Progenitor cell of endocrine pancreas (in vitro differentiated cells): ENCODE data around the gene LDLRAD4. TPM values are rescaled to one million over a fixed set of nuclear protein-coding genes. Genes with fewer than 3 reads are reported as not detected.

Experiments used
- DNase-seq: peaks from one replicate; pipeline ENCODE4 v3.0.0; 2021; ENCODE audit warnings: low spot score; ENCODE audit not compliant: unreplicated experiment
- H3K27ac Mint-ChIP-seq: 2 replicates; pipeline ENCODE4 v1.8.0; 2021; ENCODE audit warnings: mild to moderate bottlenecking, moderate library complexity, mixed read lengths
- H3K27me3 Mint-ChIP-seq: 2 replicates; pipeline ENCODE4 v1.8.0; 2021; ENCODE audit warnings: mixed read lengths
- H3K36me3 Mint-ChIP-seq: 2 replicates; pipeline ENCODE4 v1.8.0; 2022; ENCODE audit warnings: mixed read lengths; ENCODE audit not compliant: insufficient read depth
- H3K4me1 Mint-ChIP-seq: 2 replicates; pipeline ENCODE4 v1.8.0; 2021; ENCODE audit warnings: low read depth, mixed read lengths
- H3K4me3 Mint-ChIP-seq: 2 replicates; pipeline ENCODE4 v1.8.0; 2021; ENCODE audit warnings: low read depth, mild to moderate bottlenecking, moderate library complexity, mixed read lengths
- H3K9me3 Mint-ChIP-seq: 2 replicates; pipeline ENCODE4 v1.8.0; 2021; ENCODE audit warnings: low read depth, mixed read lengths
- total RNA-seq: library from RNA; stranded (reverse); gene quantifications from 2 replicates; pipeline ENCODE4 v1.2.1, GENCODE V29; 2021
- TF ChIP-seq, protein P1 (sequence below): fragments of 200-600 bp; sonication (generic); IDR thresholded peaks from one replicate; pipeline ENCODE4 v1.5.0; 2021; ENCODE audit warnings: antibody characterized with exemption, mild to moderate bottlenecking; ENCODE audit not compliant: unreplicated experiment

Gene LDLRAD4
- total RNA-seq, 1 donor from 2014 or later, result 3.8 TPM

DNA sequence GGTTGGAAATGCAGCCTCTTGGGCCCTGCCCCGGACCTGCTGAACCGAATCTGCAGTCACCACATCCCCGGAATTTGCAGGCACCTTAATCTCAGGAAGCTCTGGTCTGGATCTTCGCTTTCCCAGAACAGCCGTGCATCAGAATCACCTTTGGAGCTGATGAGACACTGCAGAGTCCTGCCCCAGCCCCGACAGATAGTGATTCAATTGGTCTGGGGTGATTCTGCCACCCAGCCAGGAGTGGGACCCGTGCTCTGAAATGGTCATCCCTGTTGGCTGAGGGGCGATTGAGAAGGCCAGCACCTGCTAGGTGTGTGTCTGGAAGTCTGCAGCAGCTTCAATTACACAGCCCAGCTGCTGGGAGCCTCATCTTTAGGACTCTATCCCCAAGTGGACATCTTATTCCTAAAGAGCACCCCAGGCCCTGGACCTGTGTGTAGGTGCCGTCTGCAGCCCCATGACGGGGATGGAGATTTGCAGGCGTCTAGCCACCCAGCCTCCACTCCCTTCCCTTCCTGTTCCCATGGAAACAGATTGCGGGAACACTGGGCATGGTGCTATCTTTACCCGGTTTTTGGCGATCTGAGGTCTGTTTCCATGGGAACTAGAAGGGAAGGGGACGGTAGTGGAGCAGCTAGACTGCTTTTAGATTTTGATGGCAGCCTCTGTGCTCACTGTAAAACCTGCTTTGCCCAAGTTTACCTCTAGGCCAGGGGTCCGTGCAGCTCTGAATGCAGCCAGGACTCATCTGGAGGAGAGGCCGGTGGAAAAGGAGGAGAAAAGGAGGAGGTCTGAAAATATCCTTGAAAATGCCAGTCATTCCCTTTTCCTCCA lies 156.1 kb downstream of the LDLRAD4 start:
- no peaks in the 10 kb centered on the region for H3K9me3 Mint-ChIP-seq
- H3K4me1 Mint-ChIP-seq, result no peaks in the 10 kb centered on the region
- TF ChIP-seq, protein P1, sequence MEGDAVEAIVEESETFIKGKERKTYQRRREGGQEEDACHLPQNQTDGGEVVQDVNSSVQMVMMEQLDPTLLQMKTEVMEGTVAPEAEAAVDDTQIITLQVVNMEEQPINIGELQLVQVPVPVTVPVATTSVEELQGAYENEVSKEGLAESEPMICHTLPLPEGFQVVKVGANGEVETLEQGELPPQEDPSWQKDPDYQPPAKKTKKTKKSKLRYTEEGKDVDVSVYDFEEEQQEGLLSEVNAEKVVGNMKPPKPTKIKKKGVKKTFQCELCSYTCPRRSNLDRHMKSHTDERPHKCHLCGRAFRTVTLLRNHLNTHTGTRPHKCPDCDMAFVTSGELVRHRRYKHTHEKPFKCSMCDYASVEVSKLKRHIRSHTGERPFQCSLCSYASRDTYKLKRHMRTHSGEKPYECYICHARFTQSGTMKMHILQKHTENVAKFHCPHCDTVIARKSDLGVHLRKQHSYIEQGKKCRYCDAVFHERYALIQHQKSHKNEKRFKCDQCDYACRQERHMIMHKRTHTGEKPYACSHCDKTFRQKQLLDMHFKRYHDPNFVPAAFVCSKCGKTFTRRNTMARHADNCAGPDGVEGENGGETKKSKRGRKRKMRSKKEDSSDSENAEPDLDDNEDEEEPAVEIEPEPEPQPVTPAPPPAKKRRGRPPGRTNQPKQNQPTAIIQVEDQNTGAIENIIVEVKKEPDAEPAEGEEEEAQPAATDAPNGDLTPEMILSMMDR, result no peak
- no peaks in the 10 kb centered on the region for H3K36me3 Mint-ChIP-seq
- H3K4me3 Mint-ChIP-seq, result no peak overlapping the region
- H3K27me3 Mint-ChIP-seq, result peaks cover 16% of the 10 kb centered on the region
- H3K27ac Mint-ChIP-seq, result no peak overlapping the region
- DNase-seq, result no peak

DNA sequence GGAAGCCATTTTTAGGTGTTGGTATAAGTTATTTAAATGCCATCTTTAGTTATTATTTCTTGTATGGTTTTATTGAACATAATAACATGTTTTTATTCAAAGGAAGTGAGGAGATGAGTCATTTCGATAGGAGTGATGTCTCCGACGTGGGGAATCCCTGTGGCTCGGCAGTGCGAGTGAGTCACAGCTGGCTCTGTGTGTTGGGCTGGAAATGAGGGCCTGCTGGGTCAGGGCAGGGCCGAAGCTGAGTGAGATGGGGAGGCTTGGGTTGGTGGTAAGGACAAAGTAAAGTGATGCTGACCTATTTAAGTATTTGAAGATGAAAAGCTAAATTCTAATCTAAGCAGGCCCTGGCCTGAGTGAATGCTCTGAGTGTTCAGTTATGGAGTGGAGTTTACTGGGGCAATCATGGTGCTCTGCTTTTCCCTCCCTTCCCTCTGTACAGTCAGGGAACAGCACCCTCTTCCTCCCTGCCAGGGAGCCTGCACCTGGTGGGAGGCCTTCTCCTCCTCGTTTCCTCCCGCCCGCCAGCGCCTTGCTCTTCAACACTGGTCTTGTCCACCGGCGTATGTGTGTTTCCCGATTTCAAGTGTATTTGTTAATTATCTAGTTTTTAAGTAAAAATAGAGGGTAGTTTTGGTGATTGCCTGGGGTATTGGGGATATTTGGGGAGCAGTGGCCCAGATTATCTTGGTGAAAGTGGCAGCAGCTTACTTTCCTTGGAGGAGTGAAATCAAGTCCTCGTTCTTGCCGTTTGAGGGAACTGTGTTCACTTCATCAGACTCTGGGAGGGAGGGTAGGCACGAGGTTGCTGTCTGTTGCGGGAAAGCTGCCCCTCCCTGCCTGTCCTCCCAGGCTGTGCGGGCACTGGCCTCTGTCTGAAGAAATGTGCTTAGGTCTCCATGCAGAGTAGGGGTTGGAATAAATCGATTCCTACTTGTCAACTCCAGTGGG lies 157.0 kb downstream of the LDLRAD4 start:
- H3K4me3 Mint-ChIP-seq, result no peak overlapping the region
- no peaks in the 10 kb centered on the region for H3K4me1 Mint-ChIP-seq
- H3K9me3 Mint-ChIP-seq, result no peaks in the 10 kb centered on the region
- H3K27ac Mint-ChIP-seq, result peak overlapping the region; percentile 8
- H3K36me3 Mint-ChIP-seq, result no peaks in the 10 kb centered on the region
- DNase-seq, result no peak
- TF ChIP-seq, protein P1, result no peak
- H3K27me3 Mint-ChIP-seq, result peaks cover 21% of the 10 kb centered on the region

DNA sequence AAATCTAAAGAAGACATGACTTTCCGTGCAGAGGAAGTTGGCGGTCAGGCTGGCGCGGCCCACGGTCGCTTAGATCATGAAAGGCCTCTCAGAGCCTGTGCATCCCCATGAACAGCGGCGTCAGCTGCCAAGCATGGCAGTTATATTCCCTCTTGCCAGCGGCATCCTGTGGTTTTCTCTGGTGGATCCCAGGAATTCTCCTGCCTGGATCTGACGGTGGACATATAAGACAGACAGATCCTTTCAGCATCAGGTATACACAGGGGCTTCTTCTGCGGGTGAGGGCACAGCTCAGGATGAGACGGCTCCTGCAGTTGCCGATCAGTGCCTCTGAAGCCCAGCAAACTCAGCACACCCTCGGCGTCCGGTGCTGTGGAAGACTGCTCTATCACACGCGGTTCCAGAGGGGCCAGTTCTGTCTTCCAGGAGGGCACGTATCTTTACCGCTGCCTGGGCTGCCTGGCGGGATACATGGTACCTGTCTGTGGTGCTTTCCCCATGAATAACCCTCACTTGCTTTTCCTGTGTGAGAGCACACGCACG lies 157.8 kb downstream of the LDLRAD4 start:
- no peaks in the 10 kb centered on the region for H3K9me3 Mint-ChIP-seq
- H3K4me3 Mint-ChIP-seq, result no peak overlapping the region
- TF ChIP-seq, protein P1, result no peak
- no peak for DNase-seq
- H3K27me3 Mint-ChIP-seq, result peaks cover 21% of the 10 kb centered on the region
- H3K27ac Mint-ChIP-seq, result no peak overlapping the region
- no peaks in the 10 kb centered on the region for H3K36me3 Mint-ChIP-seq
- no peaks in the 10 kb centered on the region for H3K4me1 Mint-ChIP-seq

DNA sequence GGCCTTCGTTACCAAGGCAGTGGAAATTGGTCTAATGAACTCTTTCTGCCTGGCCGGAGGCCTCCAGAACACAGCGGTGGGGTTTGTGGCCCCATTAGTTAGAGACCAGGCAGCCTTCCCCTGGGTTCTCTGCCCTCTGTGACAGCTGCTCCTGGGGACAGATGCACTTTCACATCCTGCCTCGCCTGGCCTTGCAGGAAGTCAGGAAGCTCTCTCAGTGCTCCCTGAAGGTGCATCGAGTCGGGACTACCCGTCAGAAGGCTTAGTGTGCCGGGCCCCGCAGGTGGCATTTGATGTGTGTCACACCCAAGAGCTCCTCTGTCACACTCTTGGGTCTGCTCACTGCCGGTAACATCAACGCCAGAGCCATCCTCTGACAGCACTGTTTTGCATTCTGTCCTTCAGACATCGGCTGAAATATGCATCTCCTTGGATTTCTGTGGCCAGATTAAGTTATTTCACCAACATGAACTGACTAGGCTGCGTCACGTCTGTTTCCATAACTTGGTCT lies 158.3 kb downstream of the LDLRAD4 start:
- TF ChIP-seq, protein P1, result no peak
- Mint-ChIP-seq H3K9me3 (no peaks in the 10 kb centered on the region), H3K4me1 (no peaks in the 10 kb centered on the region), H3K4me3 (no peak overlapping the region), H3K27ac (no peak overlapping the region), H3K36me3 (no peaks in the 10 kb centered on the region), H3K27me3 (peaks cover 21% of the 10 kb centered on the region)
- no peak for DNase-seq

DNA sequence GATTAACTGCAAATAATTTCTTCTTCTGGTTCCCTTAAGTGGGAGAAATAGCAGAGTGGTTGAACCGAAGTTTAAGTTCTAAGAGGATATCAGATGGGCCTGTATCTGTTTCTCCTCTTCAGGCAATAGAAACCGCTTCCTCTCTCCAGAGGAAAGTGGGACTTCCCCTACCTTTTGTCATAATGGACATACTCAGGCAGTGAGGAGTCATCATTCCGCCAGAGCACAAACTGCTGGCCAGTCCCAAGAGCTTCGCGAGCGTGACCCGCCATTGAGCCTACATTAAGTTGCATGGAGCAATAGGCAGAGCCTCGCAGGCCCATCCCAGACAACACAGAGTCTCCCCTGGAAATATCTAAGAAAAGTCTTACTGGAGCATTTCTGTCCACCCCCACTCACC lies 158.9 kb downstream of the LDLRAD4 start:
- no peaks in the 10 kb centered on the region for H3K4me1 Mint-ChIP-seq
- no peaks in the 10 kb centered on the region for H3K9me3 Mint-ChIP-seq
- H3K27me3 Mint-ChIP-seq, result peaks cover 21% of the 10 kb centered on the region
- no peak overlapping the region for H3K4me3 Mint-ChIP-seq
- no peak overlapping the region for H3K27ac Mint-ChIP-seq
- DNase-seq, result no peak
- TF ChIP-seq, protein P1, result no peak
- H3K36me3 Mint-ChIP-seq, result no peaks in the 10 kb centered on the region
